HS-5 (cell line): ENCODE results near the gene MED12L.
A peak's percentile ranks its signal among the peaks of the same experiment; 100 is the strongest.

Experiments
- DNase-seq: peaks from one replicate; pipeline ENCODE4 v3.0.0-alpha.2; 2012; ENCODE audit warnings: low read depth

The MED12L gene

DNA sequence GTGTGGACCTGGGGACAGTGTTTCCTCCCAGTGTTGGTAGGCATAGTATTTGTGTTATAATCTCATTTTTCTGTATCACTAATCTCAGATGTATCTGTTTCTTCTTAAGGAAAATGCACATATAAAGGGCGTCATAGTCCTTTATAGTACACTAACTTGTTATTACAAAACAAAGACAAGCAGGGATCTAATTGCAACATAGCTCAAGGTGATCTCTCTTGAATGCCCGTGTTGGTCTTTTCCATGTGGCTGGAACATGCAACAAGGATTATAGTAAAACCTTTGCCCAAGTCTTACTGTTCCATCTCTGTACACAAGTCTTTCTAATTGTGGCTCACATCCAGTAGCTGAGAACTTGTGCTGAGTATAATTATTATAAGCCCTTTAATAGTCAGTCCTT is 234.7 kb downstream of the MED12L start:
- no peak for DNase-seq

DNA sequence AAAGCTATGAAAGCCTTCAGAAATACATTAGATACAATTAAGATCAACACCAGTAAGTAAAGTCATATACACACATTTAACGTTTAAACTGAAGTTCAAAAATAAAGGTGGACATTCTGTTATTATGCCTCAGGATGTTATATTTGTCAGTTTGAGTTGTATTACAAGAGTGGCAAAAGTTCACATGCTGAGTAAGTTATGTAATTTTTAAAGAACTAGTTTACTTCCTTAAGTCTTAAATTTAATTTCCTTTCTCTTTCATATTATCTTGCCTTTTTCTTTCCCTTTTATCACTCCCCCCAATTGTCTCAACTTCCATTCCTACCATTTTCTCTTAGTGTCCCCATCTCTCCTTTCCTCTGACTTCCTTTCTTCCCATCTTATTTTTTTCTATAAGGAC is 236.1 kb downstream of the MED12L start:
- DNase-seq, result no peak

DNA sequence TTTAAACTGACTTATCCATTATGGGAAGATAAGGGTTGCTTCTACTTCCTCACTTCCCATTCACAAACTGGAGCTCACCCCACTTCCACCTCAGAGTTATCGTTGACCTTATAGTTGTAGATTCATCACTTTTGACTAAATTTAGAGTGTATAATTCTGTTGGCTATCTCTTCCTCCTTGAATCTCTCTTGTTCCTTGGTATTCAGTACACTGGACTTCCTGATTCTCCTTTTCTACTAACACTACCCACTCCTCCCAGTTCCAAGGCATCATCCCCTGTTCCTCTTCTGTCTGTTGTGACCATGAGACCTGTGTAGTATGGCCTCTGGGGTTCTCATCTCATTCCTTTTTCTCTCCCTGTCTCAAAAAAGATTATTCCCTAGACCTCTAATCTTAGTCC is 237.0 kb downstream of the MED12L start:
- no peak for DNase-seq

DNA sequence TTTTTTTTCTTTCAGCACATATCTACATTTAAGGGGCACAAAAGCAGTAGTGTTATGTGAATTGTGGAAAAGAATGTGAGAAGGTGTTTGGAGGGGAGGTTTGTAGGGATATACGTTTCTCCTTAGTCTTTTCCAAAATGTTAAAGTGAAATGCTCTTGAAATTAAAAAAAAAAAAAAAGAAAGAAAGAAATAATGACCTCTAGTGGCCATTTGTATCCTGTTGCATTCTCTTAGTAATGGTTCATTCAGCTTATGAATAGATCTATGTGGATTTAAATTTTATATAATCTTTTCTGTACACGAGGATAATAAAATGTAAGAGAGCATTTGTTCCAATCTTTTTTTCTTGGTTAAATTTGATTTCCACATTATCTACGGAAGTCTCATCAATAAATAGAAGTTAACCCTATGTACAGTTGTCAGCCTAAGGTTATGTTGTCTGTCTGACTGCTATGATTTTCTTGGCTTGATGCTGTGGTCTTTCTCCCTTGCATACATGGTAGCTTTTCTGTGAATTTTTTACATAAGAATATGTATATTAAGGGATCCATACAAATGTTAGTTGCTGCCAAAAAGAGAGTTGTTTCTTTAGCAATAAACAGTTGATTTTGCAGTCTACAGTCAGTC is 242.2 kb downstream of the MED12L start:
- DNase-seq, result no peak

DNA sequence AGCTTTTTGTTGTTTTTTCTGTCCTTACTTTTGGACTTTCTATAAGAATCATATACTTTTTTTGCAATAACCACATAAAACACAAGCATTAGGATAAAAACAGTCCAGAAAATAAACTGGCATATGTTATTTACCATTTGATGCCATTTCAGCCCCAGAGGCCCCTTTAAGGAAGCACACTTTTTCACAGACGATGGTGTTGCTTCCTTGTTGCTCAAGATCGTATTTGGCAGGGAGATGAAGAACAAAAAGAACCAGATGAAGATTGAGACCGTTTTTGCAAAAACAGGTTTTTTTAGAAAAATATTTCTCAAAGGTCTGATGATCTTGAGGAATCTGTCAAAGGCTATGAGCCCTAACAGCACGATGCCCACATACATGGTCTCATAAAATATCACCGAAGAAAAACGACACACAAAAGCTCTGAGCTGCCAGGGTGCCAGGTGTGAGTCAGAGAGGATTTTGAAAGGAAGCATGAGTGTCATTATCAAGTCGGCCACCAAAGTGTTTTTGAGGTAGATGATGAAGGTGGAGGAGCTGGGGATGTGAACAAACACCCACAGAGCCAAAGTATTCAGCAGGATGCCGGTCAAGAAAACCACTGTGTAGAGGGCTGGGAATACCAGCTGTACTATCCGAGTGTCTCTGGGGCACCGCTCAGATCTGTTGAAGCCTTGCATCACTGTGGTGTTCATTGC is 243.0 kb downstream of the MED12L start:
- DNase-seq, result no peak

DNA sequence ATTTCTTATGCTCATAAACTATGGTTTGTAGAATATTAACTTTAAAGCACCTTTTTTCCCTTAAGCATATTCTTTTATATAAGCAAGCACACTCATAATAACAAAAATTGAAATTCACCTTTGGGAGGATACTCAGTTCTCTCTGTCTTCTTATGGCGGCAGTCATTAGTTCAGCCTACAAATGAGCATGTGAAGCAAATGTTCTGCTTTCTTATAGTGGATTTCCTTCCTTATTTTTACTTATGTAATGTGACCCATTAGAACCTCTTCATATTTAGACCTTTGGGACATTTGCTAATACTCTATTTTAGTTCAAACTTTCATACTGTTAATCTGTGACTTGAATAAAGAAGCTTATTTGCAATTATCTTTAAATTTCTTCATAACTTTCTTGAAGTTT is 243.9 kb downstream of the MED12L start, which contains the start of gene P2RY13:
Gene P2RY13 (minus strand): TSS at position 187 of the 400 bp plus-strand sequence. CDS start 21 bp downstream, at position 166.
- DNase-seq, result no peak

DNA sequence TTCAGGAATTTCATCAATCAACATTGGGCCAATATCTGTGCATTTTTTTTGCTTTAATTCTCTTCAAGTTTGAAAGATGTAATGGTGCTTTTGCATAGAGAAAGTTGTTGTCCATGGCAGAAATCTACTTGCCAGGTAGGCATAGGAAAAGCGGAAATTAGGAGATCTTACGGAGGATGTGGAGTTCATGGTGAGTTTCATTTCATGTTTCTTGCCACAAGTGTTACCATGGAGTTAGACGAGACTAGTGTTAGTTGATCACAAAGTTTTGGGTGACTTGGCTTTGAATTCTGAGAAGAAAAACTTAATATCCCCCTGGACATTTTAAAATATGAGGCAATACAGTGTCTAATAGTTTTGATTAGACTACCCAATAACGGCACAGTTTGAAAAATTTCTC is 244.9 kb downstream of the MED12L start:
- DNase-seq, result no peak

DNA sequence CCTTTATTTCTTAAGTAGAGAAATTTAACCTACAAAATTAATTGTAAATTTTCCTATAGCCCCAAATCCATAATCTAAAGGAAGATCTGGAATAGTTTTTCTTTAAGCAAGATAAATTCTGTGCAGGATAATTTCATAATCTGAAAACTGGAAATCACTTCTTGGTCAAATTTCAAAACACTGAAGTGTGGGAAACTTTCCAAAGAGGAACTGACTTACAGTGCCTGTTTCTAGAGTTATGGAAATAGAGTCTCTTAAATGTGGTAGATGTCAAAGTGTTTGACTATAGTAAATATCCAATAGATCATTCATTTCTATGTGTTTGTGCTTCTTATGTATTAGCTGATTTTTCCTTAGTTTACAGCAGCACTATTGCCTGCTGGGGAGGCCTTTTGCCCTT is 245.4 kb downstream of the MED12L start:
- DNase-seq, result no peak

DNA sequence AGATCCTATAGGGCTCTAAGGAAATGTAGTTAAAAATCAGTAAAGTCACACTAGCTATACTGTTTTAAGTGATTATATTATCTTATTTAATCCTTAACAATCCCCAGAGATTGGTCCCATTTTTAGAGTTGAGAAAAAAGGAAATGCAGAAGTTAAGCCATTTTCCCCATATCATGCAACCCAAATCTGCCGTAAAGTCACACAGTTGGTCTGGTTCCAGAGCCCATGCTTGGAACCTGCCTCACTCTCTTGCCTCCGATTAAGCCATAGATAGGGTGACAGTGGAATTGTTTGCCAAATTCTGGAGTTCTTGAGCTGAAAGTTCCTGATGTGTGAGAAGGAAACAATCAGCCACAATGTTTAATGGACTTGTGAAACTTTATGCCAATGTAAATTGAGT is 246.2 kb downstream of the MED12L start:
- no peak for DNase-seq

DNA sequence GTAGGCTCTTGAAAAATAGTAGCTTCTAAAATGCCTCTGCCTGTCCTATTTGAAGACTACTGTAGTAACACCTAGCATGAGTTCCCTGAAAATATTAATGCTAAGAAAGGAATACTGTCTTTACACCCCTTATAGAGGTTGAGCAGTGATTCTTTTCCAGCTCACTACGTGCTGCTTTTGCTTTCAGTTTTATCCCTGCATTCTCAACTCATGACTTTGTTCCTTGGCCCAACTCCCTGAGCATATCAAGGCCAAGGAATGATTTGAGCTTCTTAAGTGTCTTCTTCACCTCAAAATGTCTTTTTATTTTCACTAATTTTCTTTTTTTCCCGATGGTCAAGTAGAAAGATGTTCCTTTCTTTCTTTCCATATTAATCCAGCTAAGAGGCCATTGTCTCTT is 260.4 kb downstream of the MED12L start:
- peak; percentile 38 for DNase-seq

DNA sequence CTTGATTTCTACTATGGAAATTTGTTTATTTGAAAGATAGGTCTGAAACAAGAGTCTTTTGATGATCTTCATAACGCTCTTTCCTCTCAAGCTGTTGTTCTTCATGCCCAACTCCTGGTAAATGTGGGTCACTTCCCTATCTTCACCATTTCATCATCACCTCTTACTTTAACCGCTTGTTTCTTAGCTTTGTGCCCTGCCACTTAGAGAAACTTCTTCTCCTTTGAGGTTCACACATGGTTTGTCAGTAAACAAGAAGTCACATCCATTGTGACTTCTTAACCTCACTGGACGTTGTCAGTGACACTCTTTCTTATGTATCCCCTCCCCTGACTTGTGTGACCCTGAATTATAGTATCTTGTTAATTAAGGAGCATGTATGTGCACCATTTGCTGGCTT is 260.8 kb downstream of the MED12L start:
- no peak for DNase-seq

DNA sequence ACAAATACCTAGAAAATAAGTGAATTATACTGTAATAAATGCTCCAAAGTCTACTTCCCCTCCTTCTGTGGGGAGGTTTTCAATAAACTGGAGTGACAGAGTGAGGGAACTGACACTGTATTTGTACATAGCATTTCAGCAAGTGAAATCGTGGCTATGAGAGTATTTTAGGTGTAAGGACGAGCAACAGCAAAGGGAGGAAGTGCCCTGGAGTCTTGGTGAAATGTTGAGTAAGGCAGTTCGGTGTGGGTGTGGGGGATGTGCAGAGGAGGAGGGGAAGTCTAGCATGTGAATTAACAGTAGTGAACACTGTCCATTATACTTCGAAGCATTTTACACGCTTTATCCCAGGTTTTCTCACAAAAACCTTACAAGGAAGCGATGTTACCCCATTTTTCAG is 262.0 kb downstream of the MED12L start:
- DNase-seq, result no peak

DNA sequence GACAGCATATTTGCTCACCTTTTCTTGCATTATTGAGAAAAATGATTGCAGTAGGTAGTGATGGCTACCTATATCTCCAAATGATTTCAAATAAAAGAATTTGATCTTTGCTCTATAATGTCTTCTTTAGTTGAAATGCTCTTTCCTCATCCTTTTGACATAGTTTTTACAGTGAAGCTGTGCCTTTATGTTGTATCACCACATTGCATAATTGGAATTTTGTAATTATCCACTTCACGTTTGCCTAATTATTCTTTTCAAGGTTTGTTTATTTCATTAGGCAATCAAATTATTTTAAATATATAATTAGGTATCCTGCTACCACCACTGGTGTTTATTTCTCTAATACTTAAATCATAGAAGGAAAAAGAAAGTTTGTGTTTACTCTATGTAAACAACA is 265.2 kb downstream of the MED12L start:
- DNase-seq, result no peak

DNA sequence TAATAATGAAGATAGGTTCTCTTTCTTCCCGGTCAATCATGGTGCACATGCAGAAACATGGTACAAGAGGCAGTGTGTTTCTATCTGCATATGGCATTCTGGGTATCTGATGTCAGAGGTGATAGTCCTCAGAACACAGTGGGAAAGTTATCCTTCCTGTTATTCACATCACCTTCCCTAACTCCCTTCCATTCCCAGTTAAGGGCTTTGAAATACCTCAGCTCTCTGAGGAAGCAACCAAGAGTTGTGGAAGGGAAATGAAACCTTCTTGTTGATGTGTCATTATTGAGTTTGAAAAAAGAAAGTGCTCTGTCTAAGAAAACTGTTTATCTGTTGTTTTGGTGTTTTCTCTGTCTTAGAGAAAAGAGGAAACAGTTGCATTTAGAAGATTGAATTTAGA is 265.8 kb downstream of the MED12L start:
- DNase-seq, result no peak

DNA sequence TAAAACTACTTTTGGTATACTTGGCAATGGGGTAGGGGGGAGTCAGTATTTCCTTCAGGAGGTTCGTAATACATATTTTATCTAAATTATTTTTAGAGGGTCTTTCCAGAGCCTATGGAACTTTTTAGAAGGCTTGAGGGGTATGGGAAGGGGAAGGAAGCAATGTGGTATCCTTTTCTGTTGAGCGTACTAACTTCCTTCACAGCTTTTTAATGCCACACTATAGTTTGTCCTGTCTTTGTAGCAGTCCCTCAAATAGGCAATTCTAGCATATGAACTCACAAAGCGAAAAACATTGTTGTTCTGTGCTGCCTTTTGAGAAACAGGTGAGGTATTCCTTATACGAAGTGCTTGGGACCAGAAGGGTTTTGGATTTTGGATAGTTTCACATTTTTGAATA is 266.2 kb downstream of the MED12L start:
- no peak for DNase-seq

DNA sequence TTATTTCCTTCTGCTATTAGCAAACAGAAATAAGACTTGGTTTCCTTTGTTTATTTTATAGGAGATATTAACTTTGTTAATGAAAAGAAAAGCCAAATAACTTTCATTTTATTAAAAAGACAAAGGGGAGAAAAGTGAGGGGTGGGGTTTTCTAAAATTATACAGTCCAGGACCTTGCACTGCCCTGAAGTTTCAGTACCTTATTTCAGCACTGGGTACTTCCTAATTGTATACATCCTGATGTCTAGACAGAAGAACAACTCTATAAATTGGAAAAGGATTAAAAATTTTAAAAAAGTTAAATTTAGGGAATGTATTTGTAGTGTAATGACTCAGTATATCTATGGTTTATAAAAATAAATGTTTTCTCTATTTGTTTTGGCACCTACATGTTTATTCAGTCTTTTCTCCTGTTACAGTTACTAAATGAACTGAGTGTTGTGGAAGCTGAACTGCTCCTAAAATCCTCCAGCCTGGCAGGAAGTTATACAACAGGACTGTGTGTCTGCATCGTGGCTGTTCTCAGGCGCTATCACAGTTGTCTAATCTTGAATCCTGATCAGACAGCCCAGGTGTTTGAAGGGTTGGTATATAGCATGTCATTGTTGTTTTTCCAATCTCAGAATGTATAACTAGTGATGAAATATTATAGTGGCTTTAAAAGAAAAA is 271.5 kb downstream of the MED12L start:
- DNase-seq, result no peak

DNA sequence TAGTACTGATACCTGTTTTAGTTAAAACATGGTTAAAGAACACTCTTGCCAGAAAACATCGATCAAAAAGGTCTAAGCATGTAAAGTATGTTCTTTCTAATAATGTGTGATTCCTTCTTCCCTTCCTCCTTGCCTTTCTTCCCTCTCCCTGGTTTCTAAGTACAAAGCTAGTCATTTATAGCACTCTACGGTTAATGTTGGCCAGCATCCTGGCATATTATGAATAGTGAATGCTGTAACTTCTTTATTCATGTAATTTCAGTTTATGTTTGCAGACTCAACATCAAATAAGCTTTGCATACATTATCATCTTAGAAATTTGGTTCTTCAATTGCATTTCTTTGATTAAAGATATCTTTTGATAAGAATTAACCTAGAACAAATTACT is 272.0 kb downstream of the MED12L start:
- no peak for DNase-seq

DNA sequence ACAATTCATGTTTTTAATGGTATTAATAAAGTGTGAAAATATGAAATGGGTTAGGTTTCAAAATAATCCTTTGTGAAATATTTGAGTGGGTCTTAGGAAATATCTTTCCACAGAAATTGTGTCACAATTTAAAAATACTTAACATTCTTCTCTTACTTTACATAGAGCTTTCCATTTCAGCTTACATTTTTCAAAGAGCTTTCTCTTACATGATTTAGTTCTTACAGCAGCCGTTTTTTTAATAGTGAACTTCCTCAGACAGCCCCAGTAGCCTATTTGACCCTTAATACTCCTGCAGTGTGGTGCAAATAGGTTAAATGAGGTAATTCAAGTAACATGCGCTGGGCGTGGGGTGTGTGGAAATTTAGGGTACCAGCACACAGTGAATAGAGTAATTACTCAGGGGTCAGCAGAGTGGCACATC is 277.3 kb downstream of the MED12L start:
- DNase-seq, result no peak

DNA sequence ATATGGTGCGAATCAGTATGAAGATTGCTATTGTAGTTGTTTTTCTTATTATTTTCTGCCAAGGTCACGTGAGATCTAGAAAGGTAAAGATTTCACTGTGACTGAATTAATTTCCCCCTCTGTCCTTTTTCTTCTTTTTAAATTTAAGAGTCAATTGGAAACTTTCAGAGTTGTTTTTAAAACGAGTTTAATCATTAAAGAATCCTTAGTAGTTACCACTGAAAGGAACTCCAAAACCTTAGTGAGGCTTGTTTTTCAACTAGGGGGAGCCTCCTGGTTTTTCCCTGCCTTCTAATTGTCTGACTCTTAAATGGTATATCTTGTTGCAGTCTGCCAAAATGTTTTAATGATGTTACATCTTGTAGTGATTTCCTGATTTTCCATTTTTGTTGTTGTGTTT is 281.5 kb downstream of the MED12L start:
- no peak for DNase-seq

DNA sequence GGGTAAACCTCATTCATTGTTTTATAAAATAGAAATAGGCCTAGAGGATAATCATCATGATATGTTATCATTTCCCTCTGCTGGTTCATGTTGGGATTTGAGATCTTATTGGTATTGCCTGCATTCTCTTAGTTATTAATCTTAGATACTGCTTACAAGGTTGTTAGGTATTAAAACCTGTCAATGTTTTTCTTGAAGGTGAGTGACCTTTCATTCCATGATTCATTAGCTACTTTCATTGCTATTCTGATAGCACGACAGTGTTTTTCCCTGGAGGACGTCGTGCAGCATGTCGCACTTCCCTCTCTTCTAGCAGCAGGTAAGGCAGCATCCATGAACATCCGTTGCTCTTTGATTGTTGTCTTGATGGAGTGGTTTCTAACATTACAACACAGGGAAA is 282.0 kb downstream of the MED12L start:
- DNase-seq, result no peak

DNA sequence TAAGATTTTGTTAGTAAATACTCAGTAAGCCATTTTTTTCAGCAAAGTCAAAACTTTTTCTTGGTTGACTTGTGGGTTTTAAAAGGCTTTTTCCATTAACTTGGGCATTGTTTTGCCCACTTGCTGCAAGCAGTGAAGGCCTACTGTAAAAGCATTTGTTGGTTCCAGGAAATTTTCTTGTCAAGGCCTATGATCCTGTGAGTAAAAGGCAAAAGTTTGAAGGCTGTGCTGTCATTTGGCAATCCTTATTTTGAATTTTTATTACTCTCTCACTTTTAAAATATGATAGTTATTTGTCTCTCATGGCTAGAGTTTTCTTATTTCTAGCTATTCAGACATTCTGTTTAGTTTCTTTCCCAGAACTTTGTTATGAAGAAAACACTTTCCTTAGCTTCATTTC is 286.1 kb downstream of the MED12L start:
- DNase-seq, result no peak

DNA sequence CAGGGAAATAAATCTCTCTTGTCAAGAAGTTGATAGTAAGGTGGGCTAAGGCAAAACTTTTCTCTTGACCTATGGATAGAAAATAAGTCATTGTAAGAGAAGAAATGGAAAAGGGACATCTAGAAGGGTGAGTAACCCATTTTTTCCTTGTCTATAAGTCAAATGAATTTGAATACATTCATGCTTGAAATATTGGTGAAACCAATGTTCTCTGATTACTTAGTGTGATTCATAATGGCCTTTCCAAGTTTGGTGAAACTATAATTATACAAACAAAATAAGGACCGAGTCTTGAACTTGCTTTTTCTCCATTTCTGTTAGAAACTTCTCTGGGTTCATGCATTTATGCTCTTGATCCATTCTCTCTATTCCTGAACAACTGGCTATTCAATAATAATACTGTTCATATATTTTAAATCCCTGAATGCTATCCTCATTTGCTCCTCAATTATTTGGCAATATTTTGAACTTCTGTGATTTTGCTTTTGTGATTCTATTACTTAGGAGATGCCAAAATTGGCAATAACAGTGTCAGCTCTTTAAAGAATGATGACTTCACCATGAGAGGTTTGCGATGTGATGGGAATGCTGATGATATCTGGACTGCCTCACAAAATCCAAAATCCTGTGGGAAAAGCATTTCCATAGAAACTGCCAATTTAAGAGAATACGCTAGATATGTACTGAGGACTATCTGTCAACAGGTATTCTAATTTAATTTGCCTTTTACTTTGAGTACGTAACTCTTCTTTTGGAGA is 286.8 kb downstream of the MED12L start:
- no peak for DNase-seq
